ENCODE results near the gene DBNDD2. TPM values are rescaled to one million over a fixed set of nuclear protein-coding genes. Genes with fewer than 3 reads are reported as not detected.

DBNDD2 gene
- total RNA-seq, 1 experiment from 2014 or later, result 58.7 TPM

DNA sequence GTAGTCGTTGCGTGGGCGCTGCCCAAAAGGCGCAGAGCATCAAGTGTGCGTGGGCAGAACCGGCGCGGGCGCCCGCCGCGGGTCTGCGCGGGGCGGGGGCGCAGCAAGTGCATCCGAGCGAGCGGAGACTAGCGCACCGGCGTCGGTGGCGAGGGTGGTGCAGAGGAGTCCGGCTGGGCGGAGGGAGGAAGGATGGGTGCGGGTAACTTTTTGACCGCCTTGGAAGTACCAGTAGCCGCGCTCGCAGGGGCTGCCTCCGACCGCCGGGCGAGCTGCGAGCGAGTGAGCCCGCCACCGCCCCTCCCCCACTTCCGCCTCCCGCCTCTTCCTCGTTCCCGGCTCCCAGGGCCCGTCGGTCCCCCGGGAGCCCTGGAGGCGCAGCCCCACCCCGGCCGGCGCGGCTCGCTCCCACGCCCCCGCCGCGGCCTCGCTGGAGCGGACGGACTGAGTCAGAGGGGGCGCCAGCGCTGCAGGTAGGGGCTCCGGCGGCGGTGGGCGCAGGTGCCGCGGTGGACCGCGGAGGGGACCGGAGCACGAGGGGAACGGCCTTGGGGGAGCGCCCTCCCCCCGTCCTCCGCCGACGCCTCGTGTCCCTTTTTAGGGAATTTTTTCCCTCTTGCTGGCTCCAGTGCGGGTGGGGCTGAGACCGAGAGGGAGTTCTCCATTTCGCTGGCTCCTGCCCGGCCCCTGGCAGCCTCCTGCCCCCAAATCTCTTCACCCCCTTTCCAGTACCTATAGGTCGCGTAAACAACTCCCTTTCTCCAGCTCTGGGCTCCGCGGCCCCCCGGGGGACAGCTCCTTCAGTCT is 1.6 kb upstream of the DBNDD2 start (continued):
- TF ChIP-seq, protein P1, sequence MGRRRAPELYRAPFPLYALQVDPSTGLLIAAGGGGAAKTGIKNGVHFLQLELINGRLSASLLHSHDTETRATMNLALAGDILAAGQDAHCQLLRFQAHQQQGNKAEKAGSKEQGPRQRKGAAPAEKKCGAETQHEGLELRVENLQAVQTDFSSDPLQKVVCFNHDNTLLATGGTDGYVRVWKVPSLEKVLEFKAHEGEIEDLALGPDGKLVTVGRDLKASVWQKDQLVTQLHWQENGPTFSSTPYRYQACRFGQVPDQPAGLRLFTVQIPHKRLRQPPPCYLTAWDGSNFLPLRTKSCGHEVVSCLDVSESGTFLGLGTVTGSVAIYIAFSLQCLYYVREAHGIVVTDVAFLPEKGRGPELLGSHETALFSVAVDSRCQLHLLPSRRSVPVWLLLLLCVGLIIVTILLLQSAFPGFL (CRISPR knock-in tag; IDR thresholded peaks at IDR 0.05; ENCODE audit: borderline replicate concordance), result no peak
- TF ChIP-seq MXD4 (CRISPR knock-in tag; IDR thresholded peaks at IDR 0.05; ENCODE audit: borderline replicate concordance) (no peak), ZNF416 (CRISPR knock-in tag; IDR thresholded peaks at IDR 0.05) (peak; percentile 70; the same call in 1 of the 2 replicates), ESRRA (CRISPR knock-in tag; IDR thresholded peaks at IDR 0.05; ENCODE audit: borderline replicate concordance) (no peak), SMAD4 (CRISPR knock-in tag; IDR thresholded peaks at IDR 0.05) (no peak), ZNF219 (CRISPR knock-in tag; IDR thresholded peaks at IDR 0.05; ENCODE audit: borderline replicate concordance) (no peak), ZNF138 (CRISPR knock-in tag; conservative IDR thresholded peaks at IDR 0.05) (no peak), PRRX2 (CRISPR knock-in tag; IDR thresholded peaks at IDR 0.05) (no peak), KAT7 (CRISPR knock-in tag; IDR thresholded peaks at IDR 0.05; ENCODE audit: borderline replicate concordance) (peak; percentile 45; the same call in 1 of the 2 replicates), ZNF263 (CRISPR knock-in tag; IDR thresholded peaks at IDR 0.05; ENCODE audit: low read depth) (0 out of 2 replicates have a peak, but pooled peaks have one; percentile 40), NFE2L1 (CRISPR knock-in tag; IDR thresholded peaks at IDR 0.05) (peak; percentile 51; the same call in 1 of the 2 replicates)
- TF ChIP-seq, protein P2, sequence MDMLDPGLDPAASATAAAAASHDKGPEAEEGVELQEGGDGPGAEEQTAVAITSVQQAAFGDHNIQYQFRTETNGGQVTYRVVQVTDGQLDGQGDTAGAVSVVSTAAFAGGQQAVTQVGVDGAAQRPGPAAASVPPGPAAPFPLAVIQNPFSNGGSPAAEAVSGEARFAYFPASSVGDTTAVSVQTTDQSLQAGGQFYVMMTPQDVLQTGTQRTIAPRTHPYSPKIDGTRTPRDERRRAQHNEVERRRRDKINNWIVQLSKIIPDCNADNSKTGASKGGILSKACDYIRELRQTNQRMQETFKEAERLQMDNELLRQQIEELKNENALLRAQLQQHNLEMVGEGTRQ (CRISPR knock-in tag; IDR thresholded peaks at IDR 0.05), result no peak; the same call in 1 of the 2 replicates
- TF ChIP-seq, protein P3, sequence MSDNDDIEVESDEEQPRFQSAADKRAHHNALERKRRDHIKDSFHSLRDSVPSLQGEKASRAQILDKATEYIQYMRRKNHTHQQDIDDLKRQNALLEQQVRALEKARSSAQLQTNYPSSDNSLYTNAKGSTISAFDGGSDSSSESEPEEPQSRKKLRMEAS (CRISPR knock-in tag; IDR thresholded peaks at IDR 0.05), result 0 out of 2 replicates have a peak, but pooled peaks have one; percentile 1

DNA sequence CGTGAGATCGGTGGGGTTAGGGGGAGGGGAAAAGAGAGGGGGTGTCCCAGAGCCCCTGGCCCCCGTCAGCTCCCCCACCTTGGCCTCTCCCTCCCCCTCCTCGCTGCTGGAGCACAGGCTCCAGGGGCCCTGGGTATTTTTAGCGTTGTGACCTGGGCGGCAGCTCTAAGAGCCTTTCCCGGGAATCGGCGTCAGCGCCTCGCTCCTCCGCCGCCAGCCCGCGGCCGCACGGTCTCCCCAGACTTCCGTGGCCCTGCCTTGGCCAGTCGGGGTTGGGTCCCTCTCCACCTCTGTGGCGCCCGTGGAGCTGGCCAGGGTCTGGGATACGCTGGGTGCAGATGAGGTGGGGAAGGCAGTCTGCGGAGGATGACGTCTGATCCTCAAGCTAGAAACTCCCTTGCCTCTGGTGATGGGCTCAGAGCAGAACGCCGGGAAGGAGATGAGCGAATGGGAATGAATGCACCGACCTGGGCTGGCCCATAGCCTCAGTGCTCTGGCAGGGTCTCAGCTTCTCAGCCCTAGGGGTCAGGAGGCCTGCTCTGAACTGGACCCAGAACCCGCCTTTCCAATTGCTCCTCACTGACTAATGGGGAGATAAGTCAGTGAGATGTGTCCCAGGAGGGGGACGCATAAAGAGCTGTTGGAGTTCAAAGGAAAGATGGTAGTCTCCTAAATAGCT is 883 bp upstream of the DBNDD2 start:
- Mint-ChIP-seq H3K9me3 (peaks cover 6% of the 10 kb centered on the region; the same call in 1 of the 2 replicates), H3K4me3 (peak overlapping the region; percentile 84), H3K27ac (peak overlapping the region; percentile 18; the same call in 1 of the 2 replicates), H3K27me3 (ENCODE audit: low read depth) (peaks cover 26% of the 10 kb centered on the region), H3K4me1 (peaks cover 12% of the 10 kb centered on the region), H3K36me3 (peaks cover 14% of the 10 kb centered on the region)
- TF ChIP-seq ZNF396 (CRISPR knock-in tag; IDR thresholded peaks at IDR 0.05; ENCODE audit: borderline replicate concordance), result no peak
- TF ChIP-seq, protein P3 (CRISPR knock-in tag; IDR thresholded peaks at IDR 0.05), result 0 out of 2 replicates have a peak, but pooled peaks have one; percentile 19
- CTCF ChIA-PET, result interaction anchor here (0.6 to 3.5 kb wide), 15 partner anchors 9 to 113 kb away, joined by 4 to 56 read pairs (median 7); partner anchors contain the start of genes MATN4, PIGT and SYS1
- POLR2A ChIA-PET, result interaction anchor here (0.9 to 2.2 kb wide), 6 partner anchors 9 to 71 kb away, joined by 3 to 10 read pairs (median 6); partner anchors contain the start of genes PIGT and SYS1
- no peak for DNase-seq (ENCODE audit: low spot score)
- ATAC-seq, result peak; percentile 46

DNA sequence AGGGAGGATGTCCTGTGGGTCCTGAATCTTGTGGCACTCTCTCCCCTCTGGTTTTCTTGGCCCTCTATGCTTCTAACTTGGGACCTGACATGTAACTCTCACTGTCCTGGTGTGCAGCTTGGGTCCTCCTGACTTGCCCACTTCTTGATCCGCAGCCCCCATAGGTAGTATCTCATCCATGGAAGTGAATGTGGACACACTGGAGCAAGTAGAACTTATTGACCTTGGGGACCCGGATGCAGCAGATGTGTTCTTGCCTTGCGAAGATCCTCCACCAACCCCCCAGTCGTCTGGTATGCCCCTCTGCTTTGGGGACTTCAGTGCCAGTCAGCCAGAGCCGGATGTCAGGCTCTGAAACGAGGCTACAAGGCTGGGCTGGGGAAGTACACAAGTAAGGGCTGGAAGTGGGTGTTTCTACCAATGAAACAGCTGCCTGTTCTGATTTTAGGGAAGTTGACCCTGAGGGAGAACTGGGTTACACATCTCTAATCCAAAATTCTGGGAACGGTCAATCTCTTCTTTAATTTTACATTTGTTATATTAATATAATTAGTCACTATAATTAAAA is 641 bp downstream of the DBNDD2 start:
- Mint-ChIP-seq H3K36me3 (peaks cover 12% of the 10 kb centered on the region), H3K27ac (no peak overlapping the region), H3K4me1 (peaks cover 12% of the 10 kb centered on the region), H3K9me3 (no peaks in the 10 kb centered on the region), H3K27me3 (ENCODE audit: low read depth) (peaks cover 19% of the 10 kb centered on the region), H3K4me3 (no peak overlapping the region)
- CTCF ChIA-PET, result interaction anchor here (2.8 to 3.5 kb wide), 3 partner anchors 16 to 46 kb away, joined by 10 to 56 read pairs (median 13); partner anchors contain the start of gene SYS1
- ATAC-seq (no peak), DNase-seq (ENCODE audit: low spot score) (no peak)
- POLR2A ChIA-PET, result no interaction called here
- TF ChIP-seq ZNF396 (CRISPR knock-in tag; IDR thresholded peaks at IDR 0.05; ENCODE audit: borderline replicate concordance) (no peak), NR2C2 (CRISPR knock-in tag; IDR thresholded peaks at IDR 0.05) (no peak), ZNF121 (CRISPR knock-in tag; IDR thresholded peaks at IDR 0.05) (no peak), PRRX2 (CRISPR knock-in tag; IDR thresholded peaks at IDR 0.05) (no peak), FOXJ3 (CRISPR knock-in tag; IDR thresholded peaks at IDR 0.05; ENCODE audit: borderline replicate concordance) (no peak), HMGA2 (CRISPR knock-in tag; IDR thresholded peaks at IDR 0.05) (no peak), KAT7 (CRISPR knock-in tag; IDR thresholded peaks at IDR 0.05; ENCODE audit: borderline replicate concordance) (no peak)
- TF ChIP-seq, protein P1 (CRISPR knock-in tag; IDR thresholded peaks at IDR 0.05; ENCODE audit: borderline replicate concordance), result no peak
- TF ChIP-seq, protein P4, sequence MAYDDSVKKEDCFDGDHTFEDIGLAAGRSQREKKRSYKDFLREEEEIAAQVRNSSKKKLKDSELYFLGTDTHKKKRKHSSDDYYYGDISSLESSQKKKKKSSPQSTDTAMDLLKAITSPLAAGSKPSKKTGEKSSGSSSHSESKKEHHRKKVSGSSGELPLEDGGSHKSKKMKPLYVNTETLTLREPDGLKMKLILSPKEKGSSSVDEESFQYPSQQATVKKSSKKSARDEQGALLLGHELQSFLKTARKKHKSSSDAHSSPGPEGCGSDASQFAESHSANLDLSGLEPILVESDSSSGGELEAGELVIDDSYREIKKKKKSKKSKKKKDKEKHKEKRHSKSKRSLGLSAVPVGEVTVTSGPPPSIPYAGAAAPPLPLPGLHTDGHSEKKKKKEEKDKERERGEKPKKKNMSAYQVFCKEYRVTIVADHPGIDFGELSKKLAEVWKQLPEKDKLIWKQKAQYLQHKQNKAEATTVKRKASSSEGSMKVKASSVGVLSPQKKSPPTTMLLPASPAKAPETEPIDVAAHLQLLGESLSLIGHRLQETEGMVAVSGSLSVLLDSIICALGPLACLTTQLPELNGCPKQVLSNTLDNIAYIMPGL (CRISPR knock-in tag; IDR thresholded peaks at IDR 0.05), result no peak
- TF ChIP-seq, protein P5, sequence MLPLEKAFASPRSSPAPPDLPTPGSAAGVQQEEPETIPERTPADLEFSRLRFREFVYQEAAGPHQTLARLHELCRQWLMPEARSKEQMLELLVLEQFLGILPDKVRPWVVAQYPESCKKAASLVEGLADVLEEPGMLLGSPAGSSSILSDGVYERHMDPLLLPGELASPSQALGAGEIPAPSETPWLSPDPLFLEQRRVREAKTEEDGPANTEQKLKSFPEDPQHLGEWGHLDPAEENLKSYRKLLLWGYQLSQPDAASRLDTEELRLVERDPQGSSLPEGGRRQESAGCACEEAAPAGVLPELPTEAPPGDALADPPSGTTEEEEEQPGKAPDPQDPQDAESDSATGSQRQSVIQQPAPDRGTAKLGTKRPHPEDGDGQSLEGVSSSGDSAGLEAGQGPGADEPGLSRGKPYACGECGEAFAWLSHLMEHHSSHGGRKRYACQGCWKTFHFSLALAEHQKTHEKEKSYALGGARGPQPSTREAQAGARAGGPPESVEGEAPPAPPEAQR (CRISPR knock-in tag; IDR thresholded peaks at IDR 0.05), result no peak
